HG03520 (cell line): Measurements from ENCODE around the gene VAMP4.
"Not testable (repeated sequence)": the region's sequence is repeated elsewhere in the genome, so short reads cannot be mapped to it uniquely, and the experiment has no call there.

Source experiments
- ATAC-seq: cut with Tn5 transposase; IDR thresholded peaks from one replicate; pipeline ENCODE4 v1.9.1; 2021; ENCODE audit warnings: mild to moderate bottlenecking, moderate library complexity; ENCODE audit not compliant: unreplicated experiment

VAMP4 gene

GRCh38 chr1:171707583-171707982 is 34.3 kb downstream of the VAMP4 start:
- no peak for ATAC-seq

- ATAC-seq: no peak
These were observed 39.3 kb downstream of the VAMP4 start for GRCh38 chr1:171702598-171702997.

GRCh38 chr1:171699531-171699930 is 42.3 kb downstream of the VAMP4 start:
- no peak for ATAC-seq

GRCh38 chr1:171695772-171696171 is 46.1 kb downstream of the VAMP4 start:
- not testable (repeated sequence) for ATAC-seq

GRCh38 chr1:171693541-171693940 is 48.3 kb downstream of the VAMP4 start:
- not testable (repeated sequence) for ATAC-seq

- ATAC-seq: no peak
These were observed 58.0 kb downstream of the VAMP4 start for GRCh38 chr1:171683870-171684269.

- no peak for ATAC-seq
These were observed 61.5 kb downstream of the VAMP4 start for GRCh38 chr1:171680339-171680738.

- no peak for ATAC-seq
These were observed 65.0 kb downstream of the VAMP4 start for GRCh38 chr1:171676823-171677222.

GRCh38 chr1:171674431-171675405 is 67.1 kb downstream of the VAMP4 start:
- no peak for ATAC-seq

GRCh38 chr1:171670739-171671138 is 71.1 kb downstream of the VAMP4 start:
- no peak for ATAC-seq

- ATAC-seq: no peak
These were observed 73.5 kb downstream of the VAMP4 start for GRCh38 chr1:171668372-171668771.

- no peak for ATAC-seq
These were observed 75.6 kb downstream of the VAMP4 start for GRCh38 chr1:171666114-171666769.

- no peak for ATAC-seq
These were observed 76.9 kb downstream of the VAMP4 start for GRCh38 chr1:171664976-171665375.

- ATAC-seq: no peak
These were observed 77.8 kb downstream of the VAMP4 start for GRCh38 chr1:171663854-171664575.

- ATAC-seq: no peak
These were observed 78.6 kb downstream of the VAMP4 start for GRCh38 chr1:171663036-171663853.

GRCh38 chr1:171661076-171661650 is 80.7 kb downstream of the VAMP4 start:
- ATAC-seq: no peak

GRCh38 chr1:171656206-171656605 is 85.7 kb downstream of the VAMP4 start:
- not testable (repeated sequence) for ATAC-seq

GRCh38 chr1:171655746-171656116 is 86.1 kb downstream of the VAMP4 start:
- peak; percentile 14 for ATAC-seq

- ATAC-seq: peak; percentile 79
These were observed 86.7 kb downstream of the VAMP4 start for GRCh38 chr1:171654942-171655745.
